Keratinocyte (primary cell): Measurements from ENCODE around the gene TXNRD2. TPM values are rescaled to one million over a fixed set of nuclear protein-coding genes. Genes with fewer than 3 reads are reported as not detected.

Experiments
- DNase-seq: peaks from one replicate; pipeline ENCODE4 v3.0.0-alpha.2; 2011; ENCODE audit warnings: low read depth, missing footprints, low spot score
- FAIRE-seq: peaks from 2 replicates; lab custom pipeline; 2011; peaks lifted over from hg19 to GRCh38; lab: Jason Lieb, UNC
- H2AFZ ChIP-seq: 2 replicates; pipeline ENCODE4 v1.6.0; 2012; ENCODE audit warnings: low read length, control low read depth, inconsistent platforms; ENCODE audit not compliant: control insufficient read depth
- H3K27ac ChIP-seq: 2 replicates; pipeline ENCODE4 v1.5.1; 2011; ENCODE audit warnings: low read length; ENCODE audit not compliant: control insufficient read depth, insufficient read depth
- H3K27me3 ChIP-seq: 3 replicates; pipeline ENCODE4 v1.6.0; 2011; ENCODE audit warnings: low read length; ENCODE audit not compliant: control insufficient read depth, insufficient read depth; ENCODE audit errors: extremely low read depth
- H3K36me3 ChIP-seq, 2 experiments: 2 replicates in 1 of 2; 3 replicates in 1 of 2; pipeline ENCODE4 v1.5.1; 2011; ENCODE audit warnings: low read length in 2 of 2, mild to moderate bottlenecking in 1 of 2; ENCODE audit not compliant: control insufficient read depth in 2 of 2, insufficient read depth in 2 of 2; ENCODE audit errors: extremely low read depth in 1 of 2
- H3K4me1 ChIP-seq: 3 replicates; pipeline ENCODE4 v1.5.1; 2011; ENCODE audit warnings: low read length; ENCODE audit not compliant: control insufficient read depth, insufficient read depth; ENCODE audit errors: extremely low read depth
- H3K4me2 ChIP-seq: 3 replicates; pipeline ENCODE4 v1.6.0; 2011; ENCODE audit warnings: low read depth, low read length; ENCODE audit not compliant: control insufficient read depth, insufficient read depth; ENCODE audit errors: extremely low read depth
- H3K4me3 ChIP-seq, 3 experiments: fragments of 200-600 bp in 1 of 3; sonication (generic) in 1 of 3; 2 replicates in 2 of 3; 3 replicates in 1 of 3; pipeline ENCODE4 v1.5.1; 2011 to 2016; ENCODE audit warnings: low read length in 3 of 3, mild to moderate bottlenecking in 3 of 3, control low read depth in 2 of 3, inconsistent platforms in 1 of 3, low read depth in 1 of 3, mixed read lengths in 1 of 3, mixed run types in 1 of 3, moderate library complexity in 1 of 3; ENCODE audit not compliant: control insufficient read depth in 2 of 3, insufficient read depth in 2 of 3; ENCODE audit errors: extremely low read depth in 1 of 3
- H3K79me2 ChIP-seq: 2 replicates; pipeline ENCODE4 v1.6.0; 2012; ENCODE audit warnings: low read length; ENCODE audit not compliant: control insufficient read depth, insufficient read depth
- H3K9ac ChIP-seq: 3 replicates; pipeline ENCODE4 v1.6.0; 2011; ENCODE audit warnings: low read length; ENCODE audit not compliant: control insufficient read depth, insufficient read depth; ENCODE audit errors: extremely low read depth
- H3K9me1 ChIP-seq: 3 replicates; pipeline ENCODE4 v1.6.0; 2011; ENCODE audit warnings: low read length; ENCODE audit not compliant: control insufficient read depth, insufficient read depth; ENCODE audit errors: extremely low read depth
- H3K9me3 ChIP-seq: 2 replicates; pipeline ENCODE4 v1.5.1; 2012; ENCODE audit warnings: low read depth, low read length; ENCODE audit not compliant: control insufficient read depth
- H4K20me1 ChIP-seq: 3 replicates; pipeline ENCODE4 v1.6.0; 2011; ENCODE audit warnings: low read length; ENCODE audit not compliant: control insufficient read depth, insufficient read depth; ENCODE audit errors: extremely low read depth
- EZH2 ChIP-seq: IDR thresholded peaks from one replicate; pipeline ENCODE4 v1.6.1; 2012; ENCODE audit warnings: inconsistent platforms, mild to moderate bottlenecking, low read length, moderate library complexity
- dilution Hi-C: fragments of 300-500 bp; cut with MboI; formaldehyde crosslinking; loops from one replicate; pipeline ENCODE4 v1.7.0; 2020; ENCODE audit warnings: low sequenced_read_pairs; ENCODE audit not compliant: extremely low pct_ligation_motif_present
- polyA plus RNA-seq, 5 experiments: library from polyadenylated mRNA; depleted of rRNA in 3 of 5; stranded (reverse) in 3 of 5; stranded (forward) in 1 of 5; unstranded in 1 of 5; fragments of >200 nt; gene quantifications; 1 replicate in 1 of 5; 2 replicates in 3 of 5; 3 replicates in 1 of 5; pipeline versions ENCODE4 v1.2.1 to v1.2.3, GENCODE V29; 2011 to 2012; ENCODE audit warnings: missing spikeins in 2 of 5, low read depth in 1 of 5, low replicate concordance in 1 of 5
- TF ChIP-seq, protein P1 (sequence below), 3 experiments: IDR thresholded peaks in 1 of 3; conservative IDR thresholded peaks in 1 of 3; optimal IDR thresholded peaks in 1 of 3; 2 replicates in 2 of 3; 3 replicates in 1 of 3; pipeline versions ENCODE3 to v1.5.1; 2011; ENCODE audit warnings: low read length in 3 of 3, mild to moderate bottlenecking in 3 of 3, moderate library complexity in 2 of 3, control low read depth in 1 of 3, inconsistent platforms in 1 of 3; ENCODE audit not compliant: insufficient read depth in 2 of 3; ENCODE audit errors: extremely low read depth in 1 of 3

Gene TXNRD2
- polyA plus RNA-seq, 1 donor (not counting 4 experiments of a cell fraction or from before 2014, with no cell fraction given) = 16.0 TPM

DNA sequence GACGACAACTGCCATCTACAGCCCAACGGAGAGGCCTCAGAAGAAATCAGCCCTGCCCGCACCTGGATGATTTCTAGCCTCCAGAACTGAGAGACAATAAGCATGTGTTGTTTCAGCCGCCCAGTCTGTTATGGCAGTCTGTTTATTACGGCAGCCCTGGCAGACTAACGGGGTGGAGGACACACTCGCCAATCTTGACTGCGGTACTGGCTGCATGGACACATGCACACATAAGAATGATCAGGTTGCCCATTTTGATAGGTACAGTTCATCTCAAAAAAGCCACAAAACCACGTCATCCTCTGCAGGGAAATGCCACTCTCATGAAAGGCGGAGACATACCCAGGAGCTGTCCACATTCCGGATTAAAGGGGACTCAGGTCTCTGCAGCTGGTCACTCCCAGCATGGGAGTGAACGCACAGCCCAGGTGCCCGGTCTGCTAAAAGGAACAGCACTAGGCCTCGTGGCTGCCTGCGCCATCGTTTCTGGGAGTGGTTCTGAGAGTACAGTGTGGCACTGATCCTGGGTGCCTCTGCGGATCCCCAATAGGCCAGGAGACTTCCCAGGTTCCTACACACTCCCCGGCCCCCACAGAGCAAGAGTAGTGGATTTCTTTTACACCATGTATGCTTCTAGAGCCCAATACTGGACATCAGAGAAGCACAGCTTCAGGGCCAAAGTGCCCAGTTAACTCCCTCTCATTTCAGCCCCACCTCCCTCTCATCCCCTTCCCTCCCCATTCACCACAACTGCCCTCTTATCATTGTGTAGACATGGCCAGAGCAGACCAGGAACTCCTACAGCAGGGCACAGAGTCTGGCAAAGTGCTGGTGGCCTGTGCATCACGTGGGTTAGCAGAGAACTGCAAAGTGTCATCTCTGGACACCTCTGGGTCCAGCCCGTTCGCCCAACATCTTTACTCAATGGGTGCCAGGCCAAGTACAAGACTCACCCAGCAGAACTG lies 11.8 kb downstream of the TXNRD2 start:
- dilution Hi-C loops = no loop called here
- no peaks in the 10 kb centered on the region for H4K20me1 ChIP-seq
- TF ChIP-seq EZH2 = no peak
- TF ChIP-seq, protein P1, sequence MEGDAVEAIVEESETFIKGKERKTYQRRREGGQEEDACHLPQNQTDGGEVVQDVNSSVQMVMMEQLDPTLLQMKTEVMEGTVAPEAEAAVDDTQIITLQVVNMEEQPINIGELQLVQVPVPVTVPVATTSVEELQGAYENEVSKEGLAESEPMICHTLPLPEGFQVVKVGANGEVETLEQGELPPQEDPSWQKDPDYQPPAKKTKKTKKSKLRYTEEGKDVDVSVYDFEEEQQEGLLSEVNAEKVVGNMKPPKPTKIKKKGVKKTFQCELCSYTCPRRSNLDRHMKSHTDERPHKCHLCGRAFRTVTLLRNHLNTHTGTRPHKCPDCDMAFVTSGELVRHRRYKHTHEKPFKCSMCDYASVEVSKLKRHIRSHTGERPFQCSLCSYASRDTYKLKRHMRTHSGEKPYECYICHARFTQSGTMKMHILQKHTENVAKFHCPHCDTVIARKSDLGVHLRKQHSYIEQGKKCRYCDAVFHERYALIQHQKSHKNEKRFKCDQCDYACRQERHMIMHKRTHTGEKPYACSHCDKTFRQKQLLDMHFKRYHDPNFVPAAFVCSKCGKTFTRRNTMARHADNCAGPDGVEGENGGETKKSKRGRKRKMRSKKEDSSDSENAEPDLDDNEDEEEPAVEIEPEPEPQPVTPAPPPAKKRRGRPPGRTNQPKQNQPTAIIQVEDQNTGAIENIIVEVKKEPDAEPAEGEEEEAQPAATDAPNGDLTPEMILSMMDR (optimal IDR thresholded peaks at IDR 0.05 in 1 of 3, IDR thresholded peaks at IDR 0.05 in 1 of 3, conservative IDR thresholded peaks at IDR 0.05 in 1 of 3; ENCODE audit: extremely low read depth in 1 of 3, insufficient read depth in 2 of 3, low read length in 3 of 3) = no peak
- H3K9me1 ChIP-seq = no peaks in the 10 kb centered on the region
- H3K36me3 ChIP-seq = peaks cover 2 to 3% of the 10 kb centered on the region in 2 experiments
- H3K27me3 ChIP-seq = no peaks in the 10 kb centered on the region
- no peaks in the 10 kb centered on the region for H3K4me1 ChIP-seq
- H3K27ac ChIP-seq = no peak overlapping the region
- no peak for FAIRE-seq
- no peak overlapping the region for H3K9ac ChIP-seq
- DNase-seq = no peak
- no peaks in the 10 kb centered on the region for H3K79me2 ChIP-seq
- no peaks in the 10 kb centered on the region for H3K9me3 ChIP-seq
- no peak overlapping the region for H3K4me3 ChIP-seq
- no peak overlapping the region for H2AFZ ChIP-seq
- H3K4me2 ChIP-seq = no peak overlapping the region

DNA sequence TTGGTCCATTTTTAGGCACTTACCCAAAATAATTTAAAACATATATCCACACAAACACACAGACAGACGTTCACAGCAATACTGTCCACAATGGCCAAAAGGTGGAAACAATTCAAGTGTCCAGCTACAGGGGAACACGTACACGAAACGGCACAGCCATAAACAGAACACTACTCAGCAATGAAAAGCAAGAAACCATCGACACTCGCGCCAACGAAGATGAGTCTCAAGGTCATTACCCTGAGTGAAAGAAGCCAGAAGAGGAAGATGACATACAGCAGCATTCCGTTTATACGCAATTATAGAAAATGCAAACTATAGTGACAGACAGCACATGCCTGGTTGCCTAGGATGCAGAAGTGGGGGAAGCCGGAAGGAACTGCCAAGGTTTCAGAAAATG lies 13.4 kb downstream of the TXNRD2 start:
- dilution Hi-C loops = no loop called here
- no peak overlapping the region for H3K9ac ChIP-seq
- no peaks in the 10 kb centered on the region for H3K9me1 ChIP-seq
- no peaks in the 10 kb centered on the region for H4K20me1 ChIP-seq
- no peaks in the 10 kb centered on the region for H3K4me1 ChIP-seq
- DNase-seq = no peak
- TF ChIP-seq, protein P1 (optimal IDR thresholded peaks at IDR 0.05 in 1 of 3, IDR thresholded peaks at IDR 0.05 in 1 of 3, conservative IDR thresholded peaks at IDR 0.05 in 1 of 3; ENCODE audit: extremely low read depth in 1 of 3, insufficient read depth in 2 of 3, low read length in 3 of 3) = no peak
- no peak for TF ChIP-seq EZH2
- H3K79me2 ChIP-seq = no peaks in the 10 kb centered on the region
- FAIRE-seq = no peak
- H3K4me3 ChIP-seq = no peak overlapping the region
- H3K9me3 ChIP-seq = no peaks in the 10 kb centered on the region
- no peaks in the 10 kb centered on the region for H3K27me3 ChIP-seq
- no peak overlapping the region for H2AFZ ChIP-seq
- H3K4me2 ChIP-seq = no peak overlapping the region
- H3K36me3 ChIP-seq = peaks cover 2 to 3% of the 10 kb centered on the region in 2 experiments
- no peak overlapping the region for H3K27ac ChIP-seq
